K562 (cell line): ENCODE data around the gene KRT85. TPM values are rescaled to one million over a fixed set of nuclear protein-coding genes. Genes with fewer than 3 reads are reported as not detected.

ENCODE experiments used
- ATAC-seq: fragments of 200-7000 bp; cut with Tn5 transposase; 3 replicates; pipeline ENCODE4 v1.9.1; 2020; ENCODE audit warnings: moderate library complexity
- BruUV-seq: library from RNA; stranded (reverse); fragments of 400-500 nt; replicated peaks from 2 replicates; lab custom pipeline; 2021; lab: Mats Ljungman, UMichigan
- CTCF ChIA-PET: fragments of 300-600 bp; formaldehyde crosslinking; extraction: SDS; loops from one replicate; lab custom pipeline; 2021; ENCODE audit warnings: low intra/inter-chr PET ratio; lab: Yijun Ruan, JAX
- POLR2A ChIA-PET: fragments of 300-600, 350-650 bp; sonication (Branson Sonifier 250); formaldehyde crosslinking; extraction: SDS; loops from one replicate; lab custom pipeline; 2021; ENCODE audit warnings: antibody characterized with exemption, inconsistent platforms; lab: Yijun Ruan, JAX
- DNase-seq, 4 experiments: peaks; one replicate each; pipeline versions ENCODE4 v3.0.0 to v3.0.0-alpha.2; 2011 to 2018; ENCODE audit warnings: low spot score in 3 of 4, mixed read lengths in 3 of 4; ENCODE audit errors: extremely low read depth in 1 of 4
- FAIRE-seq: peaks from 2 replicates; lab custom pipeline; 2011; peaks lifted over from hg19 to GRCh38; lab: Jason Lieb, UNC
- H2AFZ ChIP-seq: 2 replicates; pipeline ENCODE4 v1.6.0; 2011; ENCODE audit warnings: low read depth, low read length, control low read depth, inconsistent platforms
- H3K27ac ChIP-seq: fragments of 200-600 bp; 3 replicates; pipeline ENCODE4 v1.8.0; 2011; ENCODE audit warnings: low read depth, mild to moderate bottlenecking, control low read depth, inconsistent platforms, low read length, moderate library complexity, mixed read lengths; ENCODE audit errors: extremely low read depth
- H3K27me3 ChIP-seq, 2 experiments: fragments of 300-600 bp in 1 of 2; 2 replicates in 1 of 2; 3 replicates in 1 of 2; pipeline versions ENCODE4 v1.6.0 to v1.8.0; 2011; ENCODE audit warnings: inconsistent platforms in 2 of 2, low read length in 2 of 2, mild to moderate bottlenecking in 1 of 2, mixed read lengths in 1 of 2, moderate library complexity in 1 of 2; ENCODE audit not compliant: control insufficient read depth in 2 of 2, insufficient read depth in 2 of 2
- H3K36me3 ChIP-seq: fragments of 300-600 bp; 3 replicates; pipeline ENCODE4 v1.8.0; 2011; ENCODE audit warnings: mild to moderate bottlenecking, low read length, inconsistent platforms; ENCODE audit not compliant: control insufficient read depth, insufficient read depth
- H3K4me1 ChIP-seq, 2 experiments: fragments of 200-600 bp in 1 of 2; replicated peaks in 1 of 2; 2 replicates in 1 of 2; 3 replicates in 1 of 2; pipeline versions ENCODE4 v1.5.1 to v1.8.0; 2011; ENCODE audit warnings: inconsistent platforms in 2 of 2, low read length in 2 of 2, mild to moderate bottlenecking in 1 of 2, mixed read lengths in 1 of 2, moderate library complexity in 1 of 2; ENCODE audit not compliant: control insufficient read depth in 2 of 2, insufficient read depth in 2 of 2
- H3K4me2 ChIP-seq: 2 replicates; pipeline ENCODE4 v1.6.1; 2011; ENCODE audit warnings: low read length, control low read depth, inconsistent platforms, mixed read lengths; ENCODE audit not compliant: insufficient read depth
- H3K4me3 ChIP-seq: fragments of 200-600 bp; sonication (generic), shearing (Covaris generic); 2 replicates; pipeline ENCODE4 v1.5.1; 2016; ENCODE audit warnings: control low read depth, inconsistent platforms
- H3K79me2 ChIP-seq: fragments of 200-600 bp; 3 replicates; pipeline ENCODE4 v1.8.0; 2011; ENCODE audit warnings: low read length, inconsistent platforms; ENCODE audit not compliant: control insufficient read depth, insufficient read depth
- H3K9ac ChIP-seq, 2 experiments: 2 replicates each; pipeline versions ENCODE4 v1.6.0 to v1.6.1; 2011; ENCODE audit warnings: low read depth in 2 of 2, low read length in 2 of 2, control low read depth in 1 of 2, inconsistent platforms in 1 of 2, mild to moderate bottlenecking in 1 of 2, mixed read lengths in 1 of 2; ENCODE audit not compliant: insufficient read depth in 1 of 2
- H3K9me1 ChIP-seq: one replicate; pipeline ENCODE4 v1.6.0; 2011; ENCODE audit warnings: inconsistent platforms, mild to moderate bottlenecking, low read length, moderate library complexity; ENCODE audit not compliant: control insufficient read depth, insufficient read depth
- H3K9me3 ChIP-seq: replicated peaks from 2 replicates; pipeline ENCODE4 v1.5.1; 2011; ENCODE audit warnings: low read depth, low read length, inconsistent platforms; ENCODE audit not compliant: control insufficient read depth, insufficient read depth
- H4K20me1 ChIP-seq: replicated peaks from 2 replicates; pipeline ENCODE4 v1.6.1; 2011; ENCODE audit warnings: low read length, inconsistent platforms, mixed read lengths; ENCODE audit not compliant: control insufficient read depth, insufficient read depth
- CREM ChIP-seq: IDR thresholded peaks from 2 replicates; pipeline ENCODE4 v1.6.1; 2014; ENCODE audit warnings: antibody characterized with exemption, low read depth
- MEF2D ChIP-seq: conservative IDR thresholded peaks from 2 replicates; pipeline ENCODE4 v1.6.1; 2016; ENCODE audit warnings: low read depth, missing genetic modification characterization, missing compliant biosample characterization
- MEIS2 ChIP-seq: fragments of 450-650 bp; IDR thresholded peaks from 2 replicates; pipeline ENCODE4 v1.6.1; 2014; ENCODE audit warnings: mild to moderate bottlenecking; ENCODE audit not compliant: partially characterized antibody
- ZNF263 ChIP-seq: sonication (generic); formaldehyde crosslinking; IDR thresholded peaks from 2 replicates; pipeline ENCODE4 v1.8.0; 2022; ENCODE audit warnings: mild to moderate bottlenecking, missing genetic modification reagents, borderline replicate concordance
- ZNF592 ChIP-seq: fragments of 450-650 bp; IDR thresholded peaks from 2 replicates; pipeline ENCODE4 v1.6.1; 2017; ENCODE audit warnings: antibody characterized with exemption, mild to moderate bottlenecking
- ZNF668 ChIP-seq: fragments of 250-450 bp; sonication (Bioruptor Pico); IDR thresholded peaks from 2 replicates; pipeline ENCODE4 v1.8.0; 2022; ENCODE audit warnings: mild to moderate bottlenecking, inconsistent platforms
- WGBS: fragments of 100-300 bp; shearing (Covaris generic); methylation state at CpG from one replicate; pipeline ENCODE4 v1.1.6; 2016; ENCODE audit warnings: low coverage, mixed read lengths; ENCODE audit not compliant: insufficient coverage; ENCODE audit errors: missing lambda C conversion rate; 5-methylcytosine and 5-hydroxymethylcytosine counted together
- in situ Hi-C: fragments of 300-500 bp; cut with MboI; formaldehyde crosslinking; loops from 4 replicates; pipeline ENCODE4 v1.15.0; 2018; ENCODE audit warnings: inconsistent platforms, mixed read lengths
- intact Hi-C: fragments of 100-400 bp; cut with micrococcal nuclease; formaldehyde crosslinking; loops from 2 replicates; pipeline ENCODE4 v1.14.2; 2022
- polyA plus RNA-seq, 8 experiments: library from polyadenylated mRNA; depleted of rRNA in 4 of 8; stranded (reverse) in 5 of 8; unstranded in 3 of 8; fragments of >200 nt; fragmentation: Nextera tagmentation in 2 of 8; fragmentation: Illumina TruSeq in 1 of 8; extraction: Ambion mirVana in 2 of 8; extraction: Trizol in 1 of 8; gene quantifications; 2 replicates each; pipeline versions ENCODE4 v1.2.1 to v1.2.3, GENCODE V29; 2011 to 2014; ENCODE audit warnings: inconsistent platforms in 1 of 8, missing spikeins in 1 of 8
- total RNA-seq, 7 experiments: library from RNA; depleted of rRNA in 6 of 7; stranded (reverse); fragments of >200 nt in 6 of 7; fragmentation: Illumina TruSeq in 2 of 7; extraction: Trizol in 2 of 7; gene quantifications; 2 replicates each; pipeline versions ENCODE4 v1.2.1 to v1.2.3, GENCODE V29; 2011 to 2021; ENCODE audit warnings: low replicate concordance in 1 of 7
- TF ChIP-seq, protein P1 (sequence below): fragments of 450-650 bp; formaldehyde crosslinking; IDR thresholded peaks from 2 replicates; pipeline ENCODE4 v1.4.0; 2020; ENCODE audit warnings: mild to moderate bottlenecking
- TF ChIP-seq, protein P2 (sequence below): sonication (generic); formaldehyde crosslinking; IDR thresholded peaks from 2 replicates; pipeline ENCODE4 v1.8.0; 2022; ENCODE audit warnings: mild to moderate bottlenecking, missing genetic modification reagents

Gene KRT85
- total and polyA plus RNA-seq, 9 of the 15 experiments (the other 6 are each of a cell fraction or from before 2014, with no cell fraction given): not detected

DNA sequence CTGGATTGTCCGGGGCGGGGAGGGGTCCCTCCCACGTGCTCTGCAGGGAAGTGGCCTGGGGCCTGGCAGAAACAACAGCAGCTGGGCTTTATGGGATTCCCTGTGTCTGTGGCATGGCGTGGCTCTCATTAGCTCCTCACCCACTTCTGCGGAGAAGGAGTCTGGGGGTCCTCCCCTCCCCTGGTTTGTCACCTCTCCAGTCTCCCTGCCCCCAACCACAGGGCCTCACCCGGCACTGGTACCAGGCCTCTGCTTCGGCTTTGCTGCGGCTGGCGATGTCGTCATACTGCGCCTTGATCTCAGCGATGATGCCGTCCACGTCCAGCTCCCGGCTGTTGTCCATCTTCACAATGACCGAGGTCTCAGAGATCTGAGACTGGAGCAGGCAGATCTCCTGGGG is 32.5 kb upstream of the KRT85 start (continued):
- no peak for TF ChIP-seq ZNF592
- TF ChIP-seq, protein P1, sequence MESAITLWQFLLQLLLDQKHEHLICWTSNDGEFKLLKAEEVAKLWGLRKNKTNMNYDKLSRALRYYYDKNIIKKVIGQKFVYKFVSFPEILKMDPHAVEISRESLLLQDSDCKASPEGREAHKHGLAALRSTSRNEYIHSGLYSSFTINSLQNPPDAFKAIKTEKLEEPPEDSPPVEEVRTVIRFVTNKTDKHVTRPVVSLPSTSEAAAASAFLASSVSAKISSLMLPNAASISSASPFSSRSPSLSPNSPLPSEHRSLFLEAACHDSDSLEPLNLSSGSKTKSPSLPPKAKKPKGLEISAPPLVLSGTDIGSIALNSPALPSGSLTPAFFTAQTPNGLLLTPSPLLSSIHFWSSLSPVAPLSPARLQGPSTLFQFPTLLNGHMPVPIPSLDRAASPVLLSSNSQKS (CRISPR knock-in tag): no peak
- TF ChIP-seq MEIS2: no peak

GRCh38 chr12:52398176-52398575 is 30.9 kb upstream of the KRT85 start:
- intact Hi-C loops: no loop called here
- CTCF ChIA-PET: no interaction called here
- Histone ChIP-seq H3K4me2 (no peak overlapping the region), H3K27ac (no peak overlapping the region), H3K9me3 (no peaks in the 10 kb centered on the region), H3K27me3 (peaks cover 0 to 56% of the 10 kb centered on the region in 2 experiments; a peak in 2 of 5 replicates), H3K79me2 (no peaks in the 10 kb centered on the region), H3K36me3 (no peaks in the 10 kb centered on the region), H3K4me1 (no peaks in the 10 kb centered on the region), H3K9me1 (no peaks in the 10 kb centered on the region), H2AFZ (no peak overlapping the region)
- ATAC-seq (no peak), FAIRE-seq (no peak)
- 0% methylated on average over 1 of the region's 1 CpG for WGBS
- in situ Hi-C loops: no loop called here
- BruUV-seq: no TSS peak
- POLR2A ChIA-PET: interaction anchor here (0.7 to 1.1 kb wide), 2 partner anchors 15 to 225 kb away, joined by 3 to 4 read pairs; no protein-coding TSS in a partner anchor
- TF ChIP-seq, protein P2, sequence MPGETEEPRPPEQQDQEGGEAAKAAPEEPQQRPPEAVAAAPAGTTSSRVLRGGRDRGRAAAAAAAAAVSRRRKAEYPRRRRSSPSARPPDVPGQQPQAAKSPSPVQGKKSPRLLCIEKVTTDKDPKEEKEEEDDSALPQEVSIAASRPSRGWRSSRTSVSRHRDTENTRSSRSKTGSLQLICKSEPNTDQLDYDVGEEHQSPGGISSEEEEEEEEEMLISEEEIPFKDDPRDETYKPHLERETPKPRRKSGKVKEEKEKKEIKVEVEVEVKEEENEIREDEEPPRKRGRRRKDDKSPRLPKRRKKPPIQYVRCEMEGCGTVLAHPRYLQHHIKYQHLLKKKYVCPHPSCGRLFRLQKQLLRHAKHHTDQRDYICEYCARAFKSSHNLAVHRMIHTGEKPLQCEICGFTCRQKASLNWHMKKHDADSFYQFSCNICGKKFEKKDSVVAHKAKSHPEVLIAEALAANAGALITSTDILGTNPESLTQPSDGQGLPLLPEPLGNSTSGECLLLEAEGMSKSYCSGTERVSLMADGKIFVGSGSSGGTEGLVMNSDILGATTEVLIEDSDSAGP (CRISPR knock-in tag): no peak
- TF ChIP-seq ZNF668 (CRISPR knock-in tag) (no peak), CREM (0 out of 2 replicates have a peak, but pooled peaks have one; percentile 20), MEF2D (tag) (no peak), ZNF263 (CRISPR knock-in tag) (no peak)
- TF ChIP-seq, all 486 proteins: peak for 1
- no peak overlapping the region for H3K9ac ChIP-seq
- no peak overlapping the region for H3K4me3 ChIP-seq
- no peaks in the 10 kb centered on the region for H4K20me1 ChIP-seq
- peak in 2 of 4 experiments; percentile 61 to 62 for DNase-seq
